ENCODE results near the gene CNIH1. TPM values are rescaled to one million over a fixed set of nuclear protein-coding genes. Genes with fewer than 3 reads are reported as not detected.

CNIH1 gene
- total RNA-seq, 1 donor from 2014 or later, result 131 TPM

DNA sequence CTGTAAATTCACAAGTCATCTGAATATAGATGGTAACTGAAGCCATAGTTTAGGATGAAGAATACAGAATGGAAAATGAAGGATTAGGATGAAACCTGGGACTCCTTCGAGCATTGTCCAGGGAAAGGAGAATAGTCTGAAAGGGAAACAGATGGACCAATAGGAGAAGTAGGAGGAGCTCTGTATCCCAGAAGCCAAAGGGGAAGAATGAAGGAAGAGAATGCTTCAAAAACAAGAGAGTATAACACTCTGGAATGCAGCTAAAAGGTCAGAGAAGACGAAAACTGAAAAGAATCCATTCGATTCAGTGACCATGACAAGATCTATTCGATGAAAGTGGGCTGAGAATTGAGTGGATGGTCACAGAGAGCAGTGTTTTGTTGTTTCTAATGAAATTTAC, 46.6 kb upstream of the CNIH1 start:
- peak; percentile 53 for DNase-seq (ENCODE audit: low read depth)

DNA sequence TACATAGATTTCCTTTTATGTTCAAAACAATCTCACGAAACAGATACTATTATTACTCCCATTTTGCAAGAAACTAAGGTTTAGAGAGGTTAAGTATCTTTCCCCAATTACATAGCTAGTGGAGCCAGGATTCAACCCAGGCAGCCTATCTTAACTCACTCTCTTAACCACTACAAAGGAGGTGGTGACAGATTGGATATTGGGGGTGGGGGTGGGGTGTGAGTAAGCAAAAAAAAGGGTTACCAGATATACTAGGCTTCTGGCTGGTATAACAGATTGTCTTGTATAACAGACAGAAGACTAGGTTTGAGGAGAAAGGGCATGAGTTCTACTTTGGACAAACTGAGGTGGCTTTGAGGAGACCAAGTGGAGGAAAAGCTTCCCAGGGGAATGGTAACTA, 45.5 kb upstream of the CNIH1 start:
- no peak overlapping the region for H3K4me3 ChIP-seq (ENCODE audit: low read depth, low read length)
- no peak for DNase-seq (ENCODE audit: low read depth)
- TF ChIP-seq, protein P1, sequence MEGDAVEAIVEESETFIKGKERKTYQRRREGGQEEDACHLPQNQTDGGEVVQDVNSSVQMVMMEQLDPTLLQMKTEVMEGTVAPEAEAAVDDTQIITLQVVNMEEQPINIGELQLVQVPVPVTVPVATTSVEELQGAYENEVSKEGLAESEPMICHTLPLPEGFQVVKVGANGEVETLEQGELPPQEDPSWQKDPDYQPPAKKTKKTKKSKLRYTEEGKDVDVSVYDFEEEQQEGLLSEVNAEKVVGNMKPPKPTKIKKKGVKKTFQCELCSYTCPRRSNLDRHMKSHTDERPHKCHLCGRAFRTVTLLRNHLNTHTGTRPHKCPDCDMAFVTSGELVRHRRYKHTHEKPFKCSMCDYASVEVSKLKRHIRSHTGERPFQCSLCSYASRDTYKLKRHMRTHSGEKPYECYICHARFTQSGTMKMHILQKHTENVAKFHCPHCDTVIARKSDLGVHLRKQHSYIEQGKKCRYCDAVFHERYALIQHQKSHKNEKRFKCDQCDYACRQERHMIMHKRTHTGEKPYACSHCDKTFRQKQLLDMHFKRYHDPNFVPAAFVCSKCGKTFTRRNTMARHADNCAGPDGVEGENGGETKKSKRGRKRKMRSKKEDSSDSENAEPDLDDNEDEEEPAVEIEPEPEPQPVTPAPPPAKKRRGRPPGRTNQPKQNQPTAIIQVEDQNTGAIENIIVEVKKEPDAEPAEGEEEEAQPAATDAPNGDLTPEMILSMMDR (conservative IDR thresholded peaks at IDR 0.05; ENCODE audit: low read depth, low read length), result no peak

More for the DNA sequence above, 46.6 kb upstream of the CNIH1 start:
- TF ChIP-seq, protein P1 (conservative IDR thresholded peaks at IDR 0.05; ENCODE audit: low read depth, low read length), result no peak
- H3K4me3 ChIP-seq (ENCODE audit: low read depth, low read length), result peak overlapping the region; percentile 93

DNA sequence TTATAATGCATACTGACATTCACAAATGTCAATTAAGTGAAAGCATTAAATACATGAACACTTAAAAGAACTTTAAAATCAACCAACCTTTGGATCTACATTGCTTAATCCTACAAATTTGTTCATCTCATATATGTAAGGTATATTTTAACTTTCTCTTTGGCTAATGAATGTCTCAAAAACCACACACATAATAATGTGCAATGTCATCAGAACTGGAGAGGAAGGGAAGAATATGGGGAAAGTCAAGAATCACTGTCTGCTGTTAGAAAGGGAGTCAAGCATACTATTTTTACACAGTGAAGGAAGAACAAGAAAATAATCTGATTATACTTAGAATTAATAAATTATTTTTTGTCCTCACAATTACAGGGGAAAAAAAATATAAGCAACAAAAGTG, 42.7 kb upstream of the CNIH1 start:
- H3K4me3 ChIP-seq (ENCODE audit: low read depth, low read length), result no peak overlapping the region
- TF ChIP-seq, protein P1 (conservative IDR thresholded peaks at IDR 0.05; ENCODE audit: low read depth, low read length), result no peak
- no peak for DNase-seq (ENCODE audit: low read depth)

DNA sequence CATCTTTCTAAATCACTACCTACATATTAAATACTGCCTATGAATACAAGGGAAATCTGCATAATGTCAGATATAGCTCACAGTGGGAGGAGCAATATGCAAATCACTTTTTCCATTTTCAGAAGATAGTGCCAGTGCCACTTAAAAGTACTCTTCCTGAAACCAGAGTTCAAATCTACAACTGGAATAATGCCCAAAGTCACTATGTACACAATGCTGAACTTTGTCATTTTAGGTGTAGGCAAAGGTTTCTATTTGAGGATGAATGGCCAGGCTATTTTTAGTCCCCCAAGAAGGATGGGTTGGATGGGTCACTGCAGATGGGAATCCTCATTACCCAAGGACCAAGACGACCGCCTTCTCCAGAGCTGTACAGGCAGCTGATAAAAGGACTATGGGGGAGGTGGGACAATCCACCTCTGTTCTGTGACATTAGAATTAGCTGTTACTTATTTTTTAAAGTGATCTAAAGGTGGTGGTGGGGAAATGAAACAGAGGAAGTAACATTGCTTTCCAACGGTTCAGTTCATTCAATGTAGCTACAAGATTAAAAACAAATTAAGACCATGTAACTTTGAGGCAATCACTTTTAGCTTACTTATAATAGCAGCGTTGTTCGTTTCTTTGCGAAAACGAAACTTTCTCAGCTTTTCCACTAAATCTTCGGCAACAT, 42.0 kb upstream of the CNIH1 start:
- TF ChIP-seq, protein P1 (conservative IDR thresholded peaks at IDR 0.05; ENCODE audit: low read depth, low read length), result no peak
- H3K4me3 ChIP-seq (ENCODE audit: low read depth, low read length), result no peak overlapping the region
- DNase-seq (ENCODE audit: low read depth), result no peak

DNA sequence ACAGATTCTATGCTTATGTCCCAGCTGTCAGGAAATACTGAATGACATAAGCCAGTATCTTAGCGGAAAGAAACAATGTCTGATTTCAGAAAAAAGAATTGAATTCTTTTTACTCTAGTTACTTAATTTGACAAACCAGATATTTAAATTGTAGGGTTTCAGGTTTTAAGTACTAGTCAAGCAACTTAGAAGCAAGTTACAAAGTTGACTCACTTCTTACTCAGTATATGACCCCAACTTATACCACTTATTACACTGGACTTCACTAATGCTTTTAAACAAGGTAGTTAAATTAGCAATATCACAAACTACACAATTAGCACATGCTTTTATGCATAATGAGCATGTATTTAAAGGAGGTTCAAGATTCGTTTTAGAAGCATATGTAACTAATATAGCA, 40.5 kb upstream of the CNIH1 start:
- DNase-seq (ENCODE audit: low read depth), result no peak
- H3K4me3 ChIP-seq (ENCODE audit: low read depth, low read length), result no peak overlapping the region
- TF ChIP-seq, protein P1 (conservative IDR thresholded peaks at IDR 0.05; ENCODE audit: low read depth, low read length), result no peak

DNA sequence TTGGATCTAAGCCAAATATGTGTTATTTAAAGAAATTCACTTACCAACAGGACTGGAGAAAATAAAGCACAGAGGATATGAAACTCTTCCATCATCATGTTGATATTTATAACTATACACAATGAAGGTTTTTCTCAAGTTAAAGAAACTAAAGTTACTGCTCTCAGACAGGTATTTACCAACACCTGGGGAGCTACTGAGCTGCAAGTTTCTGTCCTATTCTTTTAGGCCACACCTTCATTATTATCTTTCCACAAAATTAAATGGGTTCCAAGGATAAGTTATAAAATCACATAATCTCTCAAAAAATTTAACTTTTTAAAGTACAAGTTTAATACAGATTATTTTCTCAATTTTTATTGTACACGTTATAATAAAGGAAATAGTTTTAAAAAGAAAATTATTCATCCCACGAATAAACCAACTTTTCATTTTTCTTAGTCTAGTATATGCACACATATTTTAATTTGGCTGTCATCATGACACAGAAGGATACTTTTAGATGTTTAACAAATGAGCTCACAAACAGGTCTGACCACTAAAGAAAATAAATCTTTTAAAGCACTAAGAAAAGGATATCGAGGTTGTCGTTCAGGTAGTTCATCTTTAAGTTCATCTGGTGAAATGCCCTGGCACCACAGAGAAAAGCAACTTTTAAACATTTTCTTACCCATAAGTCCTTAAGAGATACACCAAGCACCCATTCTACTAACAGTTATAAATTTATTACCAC, 39.8 kb upstream of the CNIH1 start:
- H3K4me3 ChIP-seq (ENCODE audit: low read depth, low read length), result no peak overlapping the region
- DNase-seq (ENCODE audit: low read depth), result no peak
- TF ChIP-seq, protein P1 (conservative IDR thresholded peaks at IDR 0.05; ENCODE audit: low read depth, low read length), result no peak
